SJSA1 (cell line): ENCODE data around the gene CCDC74A. TPM values are rescaled to one million over a fixed set of nuclear protein-coding genes. Genes with fewer than 3 reads are reported as not detected.
"Not testable (repeated sequence)": the region's sequence is repeated elsewhere in the genome, so short reads cannot be mapped to it uniquely, and the experiment has no call there.

Experiments used
- DNase-seq, 2 experiments: peaks; one replicate each; pipeline ENCODE4 v3.0.0-alpha.2; 2015 to 2020; ENCODE audit warnings: low spot score in 2 of 2, low read depth in 1 of 2
- H3K27ac ChIP-seq: fragments of 250-450 bp; sonication (Bioruptor Pico); 2 replicates; pipeline ENCODE4 v1.5.1; 2020; ENCODE audit warnings: mild to moderate bottlenecking, moderate library complexity
- H3K27me3 ChIP-seq: fragments of 250-450 bp; sonication (Bioruptor Pico); replicated peaks from 2 replicates; pipeline ENCODE4 v1.5.1; 2020; ENCODE audit warnings: mild to moderate bottlenecking, moderate library complexity
- H3K36me3 ChIP-seq: fragments of 250-450 bp; sonication (Bioruptor Pico); 2 replicates; pipeline ENCODE4 v1.5.1; 2020; ENCODE audit warnings: mild to moderate bottlenecking
- H3K4me1 ChIP-seq: fragments of 250-450 bp; sonication (Bioruptor Pico); replicated peaks from 2 replicates; pipeline ENCODE4 v1.6.1; 2021; ENCODE audit warnings: mild to moderate bottlenecking
- H3K4me3 ChIP-seq: fragments of 250-450 bp; sonication (Bioruptor Pico); 2 replicates; pipeline ENCODE4 v1.5.1; 2020; ENCODE audit warnings: mild to moderate bottlenecking
- H3K9me3 ChIP-seq: fragments of 250-450 bp; sonication (Bioruptor Pico); replicated peaks from 2 replicates; pipeline ENCODE4 v1.5.1; 2020; ENCODE audit warnings: mild to moderate bottlenecking
- total RNA-seq: library from RNA; depleted of rRNA; stranded (reverse); fragments of >200 nt; shearing (Covaris generic); gene quantifications from 2 replicates; pipeline ENCODE4 v1.2.3, GENCODE V29; 2014

CCDC74A gene
- total RNA-seq, 1 experiment from 2014 or later, result 4.3 TPM

DNA sequence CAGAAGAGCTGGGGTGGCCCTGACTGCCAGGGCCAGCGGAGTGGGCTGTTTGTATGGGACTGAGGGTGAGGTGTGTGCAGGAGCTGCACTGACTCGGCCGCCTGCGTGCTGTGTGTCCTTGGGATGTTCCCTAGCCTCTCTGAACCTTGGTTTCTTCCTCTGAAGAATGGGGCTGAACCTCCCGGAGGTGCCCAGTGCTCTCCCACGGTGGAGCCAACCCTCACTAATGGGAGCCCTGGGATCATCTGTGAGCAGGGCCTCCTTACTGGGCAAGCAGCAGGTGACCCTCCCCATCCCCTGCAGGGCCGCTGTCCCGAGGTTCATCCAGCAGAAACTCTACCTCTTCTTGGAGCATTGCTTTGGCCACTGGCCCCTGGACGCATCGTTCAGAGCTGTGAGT, 11.7 kb upstream of the CCDC74A start:
- no peaks in the 10 kb centered on the region for H3K27me3 ChIP-seq
- DNase-seq, result no peak
- H3K27ac ChIP-seq, result no peak overlapping the region
- no peaks in the 10 kb centered on the region for H3K4me1 ChIP-seq
- H3K36me3 ChIP-seq, result 0 out of 2 replicates have a peak, but pooled peaks cover 3% of the 10 kb centered on the region
- no peaks in the 10 kb centered on the region for H3K9me3 ChIP-seq
- no peak overlapping the region for H3K4me3 ChIP-seq

DNA sequence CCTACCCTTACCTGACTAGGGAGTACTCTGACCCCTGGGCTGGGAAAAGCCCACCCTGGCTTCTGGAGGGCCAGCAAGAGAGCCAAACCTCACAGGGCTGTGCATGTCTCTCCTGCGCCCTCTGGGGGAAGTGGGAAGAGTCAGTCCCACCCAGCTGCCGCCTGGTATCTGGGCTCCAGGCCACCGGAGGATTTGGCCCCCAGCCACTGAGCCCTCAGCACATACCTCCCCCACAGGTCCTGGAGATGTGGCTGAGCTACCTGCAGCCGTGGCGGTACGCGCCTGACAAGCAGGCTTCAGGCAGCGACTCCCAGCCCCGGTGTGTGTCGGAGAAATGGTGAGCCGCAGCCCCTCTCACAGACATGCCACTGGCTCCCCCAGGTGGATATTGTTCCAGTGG, 11.1 kb upstream of the CCDC74A start:
- not testable (repeated sequence) for H3K4me1 ChIP-seq, H3K36me3 ChIP-seq, H3K4me3 ChIP-seq, H3K27me3 ChIP-seq, H3K27ac ChIP-seq, H3K9me3 ChIP-seq, DNase-seq

GRCh38 chr2:131517106-131517831, 10.4 kb upstream of the CCDC74A start:
- Histone ChIP-seq H3K27me3 (no peaks in the 10 kb centered on the region), H3K27ac (no peak overlapping the region), H3K4me3 (no peak overlapping the region), H3K9me3 (no peaks in the 10 kb centered on the region), H3K36me3 (0 out of 2 replicates have a peak, but pooled peaks cover 3% of the 10 kb centered on the region), H3K4me1 (no peaks in the 10 kb centered on the region)
- DNase-seq, result no peak

DNA sequence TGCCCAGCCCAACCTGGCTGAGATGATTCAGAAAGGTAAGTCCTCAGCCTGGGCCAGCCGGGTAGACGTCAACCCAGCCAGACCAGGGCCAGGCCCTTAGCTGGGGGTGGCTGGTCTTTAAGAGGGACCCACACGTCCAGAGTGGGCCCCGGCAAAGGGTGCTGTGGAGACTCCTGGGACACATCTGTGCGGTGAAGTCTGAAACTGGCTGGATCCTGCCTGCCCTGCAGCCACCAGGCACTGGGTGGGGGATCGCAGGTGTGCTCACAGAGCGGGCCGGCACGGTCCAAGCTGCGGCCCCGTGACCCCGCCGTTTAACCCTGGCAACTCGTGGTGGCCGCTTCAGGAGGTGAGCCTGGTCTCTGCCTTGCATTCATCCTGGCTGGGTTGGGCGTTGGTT, 9.8 kb upstream of the CCDC74A start:
- H3K27ac ChIP-seq, DNase-seq, H3K4me3 ChIP-seq, H3K4me1 ChIP-seq, H3K36me3 ChIP-seq, H3K9me3 ChIP-seq, H3K27me3 ChIP-seq: not testable (repeated sequence)

- H3K9me3 ChIP-seq, H3K4me3 ChIP-seq, H3K27ac ChIP-seq, H3K27me3 ChIP-seq, H3K36me3 ChIP-seq, H3K4me1 ChIP-seq, DNase-seq: not testable (repeated sequence)
These were observed 9.2 kb upstream of the CCDC74A start for GRCh38 chr2:131518531-131518930.

DNA sequence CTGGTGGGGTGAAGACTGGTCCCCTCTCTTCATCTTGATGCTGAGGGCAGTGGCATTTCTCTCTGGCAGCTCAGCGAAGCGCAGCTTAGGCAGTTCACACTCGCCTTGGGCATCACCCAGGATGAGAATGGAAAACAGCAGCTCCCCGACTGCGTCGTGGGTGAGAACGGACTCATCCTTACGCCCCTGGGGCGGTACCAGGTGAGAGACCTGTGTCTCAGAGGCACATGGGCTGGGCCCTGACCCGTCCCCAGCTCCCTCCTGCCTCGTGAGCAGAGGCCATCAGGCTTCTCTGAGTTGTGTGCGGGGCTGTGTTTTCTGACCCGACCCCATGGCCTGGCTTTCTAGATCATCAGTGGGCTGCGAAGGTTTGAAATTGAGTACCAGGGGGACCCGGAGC, 8.2 kb upstream of the CCDC74A start:
- H3K27ac ChIP-seq, result no peak overlapping the region
- H3K4me3 ChIP-seq, result no peak overlapping the region
- DNase-seq, result no peak
- no peaks in the 10 kb centered on the region for H3K4me1 ChIP-seq
- no peaks in the 10 kb centered on the region for H3K27me3 ChIP-seq
- H3K9me3 ChIP-seq, result no peaks in the 10 kb centered on the region
- 0 out of 2 replicates have a peak, but pooled peaks cover 3% of the 10 kb centered on the region for H3K36me3 ChIP-seq

- not testable (repeated sequence) for H3K27me3 ChIP-seq, H3K4me1 ChIP-seq, H3K27ac ChIP-seq, DNase-seq, H3K4me3 ChIP-seq, H3K36me3 ChIP-seq, H3K9me3 ChIP-seq
These were observed 7.7 kb upstream of the CCDC74A start for GRCh38 chr2:131519871-131520470.

GRCh38 chr2:131520526-131520925, 7.2 kb upstream of the CCDC74A start:
- Histone ChIP-seq H3K4me1 (no peaks in the 10 kb centered on the region), H3K9me3 (no peaks in the 10 kb centered on the region), H3K27ac (no peak overlapping the region), H3K27me3 (no peaks in the 10 kb centered on the region), H3K4me3 (no peak overlapping the region), H3K36me3 (0 out of 2 replicates have a peak, but pooled peaks cover 3% of the 10 kb centered on the region)
- DNase-seq, result no peak

GRCh38 chr2:131521524-131521923, 6.2 kb upstream of the CCDC74A start:
- not testable (repeated sequence) for H3K27me3 ChIP-seq, DNase-seq, H3K9me3 ChIP-seq, H3K36me3 ChIP-seq, H3K27ac ChIP-seq, H3K4me1 ChIP-seq, H3K4me3 ChIP-seq

GRCh38 chr2:131521961-131522781, 5.5 kb upstream of the CCDC74A start:
- Histone ChIP-seq H3K27me3 (no peaks in the 10 kb centered on the region), H3K36me3 (0 out of 2 replicates have a peak, but pooled peaks cover 3% of the 10 kb centered on the region), H3K9me3 (no peaks in the 10 kb centered on the region), H3K27ac (no peak overlapping the region), H3K4me1 (no peaks in the 10 kb centered on the region), H3K4me3 (no peak overlapping the region)
- DNase-seq, result no peak

- not testable (repeated sequence) for H3K36me3 ChIP-seq, H3K27me3 ChIP-seq, H3K4me1 ChIP-seq, H3K27ac ChIP-seq, H3K4me3 ChIP-seq, H3K9me3 ChIP-seq
- peak in 1 of 2 experiments; percentile 17 for DNase-seq
These were observed 2.4 kb upstream of the CCDC74A start for GRCh38 chr2:131525256-131525655.

- H3K4me1 ChIP-seq, H3K36me3 ChIP-seq, H3K27ac ChIP-seq, H3K9me3 ChIP-seq, H3K27me3 ChIP-seq, H3K4me3 ChIP-seq: not testable (repeated sequence)
- peak in 1 of 2 experiments; percentile 39 for DNase-seq
These were observed 1.5 kb downstream of the CCDC74A start for GRCh38 chr2:131528981-131529863.

- H3K4me3 ChIP-seq, H3K4me1 ChIP-seq, H3K9me3 ChIP-seq, H3K27ac ChIP-seq, H3K36me3 ChIP-seq, H3K27me3 ChIP-seq: not testable (repeated sequence)
- DNase-seq, result peak in 1 of 2 experiments; percentile 9
These were observed 2.3 kb downstream of the CCDC74A start for GRCh38 chr2:131529864-131530445.
